Measurements from ENCODE around the gene FAM241B.

Gene FAM241B

GRCh38 chr10:69657430-69657829 is 27.4 kb downstream of the FAM241B start:
- no CpG with 5 or more reads among the region's 8 CpGs for WGBS (ENCODE audit: insufficient coverage, insufficient read length)
- H3K27ac ChIP-seq (ENCODE audit: low read length), result no peak overlapping the region
- no peaks in the 10 kb centered on the region for H3K9me3 ChIP-seq (ENCODE audit: control insufficient read depth, insufficient read depth, low read length)
- H3K36me3 ChIP-seq (ENCODE audit: control insufficient read depth, insufficient read depth, low read length), result no peaks in the 10 kb centered on the region
- H3K27me3 ChIP-seq (ENCODE audit: control insufficient read depth, insufficient read depth, low read length), result no peaks in the 10 kb centered on the region; the same call in 1 of the 2 replicates
- H3K4me3 ChIP-seq (ENCODE audit: low read length), result no peak overlapping the region
- peaks cover 5% of the 10 kb centered on the region for H3K4me1 ChIP-seq (ENCODE audit: control insufficient read depth, insufficient read depth, low read length)
- DNase-seq (ENCODE audit: low read depth, low spot score), result no peak

GRCh38 chr10:69657866-69658265 is 27.8 kb downstream of the FAM241B start:
- no CpG with 5 or more reads among the region's 10 CpGs for WGBS (ENCODE audit: insufficient coverage, insufficient read length)

DNA sequence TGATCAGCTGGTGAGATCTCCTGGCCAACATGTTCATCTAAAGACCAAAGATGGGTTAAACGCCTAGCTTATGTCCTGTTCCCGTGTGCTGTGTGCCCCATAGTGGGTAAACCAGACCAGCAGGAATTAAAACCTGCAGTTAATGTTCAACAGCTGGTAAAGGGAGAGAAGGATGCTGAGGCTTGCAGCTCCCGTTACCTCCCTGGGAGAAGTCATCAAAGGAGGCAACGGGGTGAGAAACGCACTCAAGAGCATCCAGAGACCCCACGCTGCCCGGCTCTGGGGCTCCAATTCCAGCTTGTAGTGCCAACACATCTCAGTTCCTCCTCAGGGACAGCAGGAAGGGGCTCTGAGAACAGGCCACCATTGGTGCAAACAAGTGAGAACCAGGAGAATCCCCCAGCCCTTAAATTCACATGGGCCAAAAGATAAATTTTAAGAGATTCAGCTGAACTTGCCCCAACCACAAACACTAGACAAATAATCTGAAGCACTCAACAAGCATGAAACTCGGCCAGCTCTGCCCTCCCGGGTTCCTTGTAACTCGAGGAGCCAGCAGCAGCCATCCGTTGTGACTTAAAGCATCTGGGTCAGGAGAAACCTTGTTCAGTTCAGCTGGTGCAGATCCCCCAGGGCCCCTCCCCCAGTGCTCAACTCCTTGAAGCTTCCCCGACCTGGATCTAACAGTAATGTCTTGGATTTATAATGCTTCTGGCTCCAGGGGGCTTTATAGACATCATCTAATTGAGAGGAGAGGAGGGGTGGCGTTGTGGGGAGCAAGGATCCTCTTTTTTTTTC is 29.4 kb downstream of the FAM241B start:
- Histone ChIP-seq H3K27ac (ENCODE audit: low read length) (no peak overlapping the region), H3K4me3 (ENCODE audit: low read length) (no peak overlapping the region), H3K9me3 (ENCODE audit: control insufficient read depth, insufficient read depth, low read length) (no peaks in the 10 kb centered on the region), H3K4me1 (ENCODE audit: control insufficient read depth, insufficient read depth, low read length) (peaks cover 5% of the 10 kb centered on the region), H3K27me3 (ENCODE audit: control insufficient read depth, insufficient read depth, low read length) (no peaks in the 10 kb centered on the region; the same call in 1 of the 2 replicates), H3K36me3 (ENCODE audit: control insufficient read depth, insufficient read depth, low read length) (no peaks in the 10 kb centered on the region)
- WGBS (ENCODE audit: insufficient coverage, insufficient read length), result no CpG with 5 or more reads among the region's 13 CpGs
- no peak for DNase-seq (ENCODE audit: low read depth, low spot score)

More at GRCh38 chr10:69657866-69658265, 27.8 kb downstream of the FAM241B start:
- no peaks in the 10 kb centered on the region for H3K36me3 ChIP-seq (ENCODE audit: control insufficient read depth, insufficient read depth, low read length)
- H3K9me3 ChIP-seq (ENCODE audit: control insufficient read depth, insufficient read depth, low read length), result no peaks in the 10 kb centered on the region
- DNase-seq (ENCODE audit: low read depth, low spot score), result no peak
- peaks cover 5% of the 10 kb centered on the region for H3K4me1 ChIP-seq (ENCODE audit: control insufficient read depth, insufficient read depth, low read length)
- no peak overlapping the region for H3K27ac ChIP-seq (ENCODE audit: low read length)
- H3K27me3 ChIP-seq (ENCODE audit: control insufficient read depth, insufficient read depth, low read length), result no peaks in the 10 kb centered on the region; the same call in 1 of the 2 replicates
- no peak overlapping the region for H3K4me3 ChIP-seq (ENCODE audit: low read length)

DNA sequence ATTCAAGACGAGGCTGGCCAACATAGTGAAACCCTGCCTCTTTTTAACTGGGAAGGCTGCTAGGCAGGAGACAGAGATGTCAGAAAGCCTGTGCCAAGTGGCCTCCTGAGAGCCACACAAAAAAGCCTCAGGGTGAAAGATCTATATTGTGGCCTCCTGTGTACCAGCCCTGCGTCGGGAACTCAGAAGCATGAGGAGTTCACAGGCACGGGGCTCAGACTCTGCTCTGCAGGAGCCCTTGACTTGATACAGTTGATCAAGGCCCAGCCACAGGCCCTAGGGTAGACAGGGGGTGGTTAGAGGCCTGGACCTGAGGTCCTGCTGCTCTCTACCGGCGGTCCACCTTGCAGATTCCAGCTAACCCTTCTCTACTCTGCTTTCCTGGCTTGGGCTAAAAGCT is 30.2 kb downstream of the FAM241B start:
- WGBS (ENCODE audit: insufficient coverage, insufficient read length), result no CpG with 5 or more reads among the region's 6 CpGs
- Histone ChIP-seq H3K27ac (ENCODE audit: low read length) (no peak overlapping the region), H3K36me3 (ENCODE audit: control insufficient read depth, insufficient read depth, low read length) (no peaks in the 10 kb centered on the region), H3K4me1 (ENCODE audit: control insufficient read depth, insufficient read depth, low read length) (no peaks in the 10 kb centered on the region; the same call in none of the 2 replicates), H3K9me3 (ENCODE audit: control insufficient read depth, insufficient read depth, low read length) (no peaks in the 10 kb centered on the region), H3K27me3 (ENCODE audit: control insufficient read depth, insufficient read depth, low read length) (no peaks in the 10 kb centered on the region; the same call in 1 of the 2 replicates), H3K4me3 (ENCODE audit: low read length) (no peak overlapping the region)
- no peak for DNase-seq (ENCODE audit: low read depth, low spot score)

- no CpG with 5 or more reads among the region's 4 CpGs for WGBS (ENCODE audit: insufficient coverage, insufficient read length)
- no peaks in the 10 kb centered on the region; the same call in 1 of the 2 replicates for H3K27me3 ChIP-seq (ENCODE audit: control insufficient read depth, insufficient read depth, low read length)
These were observed 31.5 kb downstream of the FAM241B start for GRCh38 chr10:69661414-69662172.

DNA sequence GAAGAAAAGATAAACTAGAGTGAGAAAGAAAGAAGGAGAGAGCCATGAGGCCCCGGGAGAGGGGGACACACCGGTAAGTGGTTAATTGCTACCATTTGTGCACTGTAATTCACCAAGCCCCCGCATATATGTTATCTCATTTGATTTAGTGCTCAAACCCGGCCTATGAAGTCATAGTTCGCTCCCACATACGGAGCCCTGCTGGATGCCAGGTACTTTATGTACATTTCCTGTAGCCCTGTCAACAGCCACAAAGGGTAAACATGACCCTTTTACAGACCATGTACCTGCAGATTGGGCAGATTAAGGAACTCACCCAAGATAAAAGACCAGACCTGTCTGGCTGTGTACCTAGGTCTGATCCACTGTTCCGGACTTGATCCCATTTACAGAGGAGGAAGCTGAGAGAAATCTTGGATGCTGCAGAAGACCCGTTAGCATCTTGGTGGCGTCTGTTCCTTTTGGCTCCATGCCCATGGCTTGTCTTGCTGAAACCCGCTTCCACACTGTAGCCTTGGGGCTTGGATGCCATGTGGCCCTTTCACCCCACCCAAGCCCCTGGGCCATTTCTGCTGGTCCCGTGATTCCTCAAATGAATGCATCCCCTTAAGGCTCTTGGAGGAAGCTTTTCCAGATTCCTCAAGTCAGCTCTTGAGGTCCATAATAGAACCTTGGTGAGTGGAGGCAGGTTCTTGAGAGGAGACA is 32.3 kb downstream of the FAM241B start:
- no peak overlapping the region for H3K27ac ChIP-seq (ENCODE audit: low read length)
- no peak overlapping the region for H3K4me3 ChIP-seq (ENCODE audit: low read length)
- H3K27me3 ChIP-seq (ENCODE audit: control insufficient read depth, insufficient read depth, low read length), result no peaks in the 10 kb centered on the region; the same call in 1 of the 2 replicates
- no peak for DNase-seq (ENCODE audit: low read depth, low spot score)
- H3K36me3 ChIP-seq (ENCODE audit: control insufficient read depth, insufficient read depth, low read length), result no peaks in the 10 kb centered on the region
- H3K9me3 ChIP-seq (ENCODE audit: control insufficient read depth, insufficient read depth, low read length), result no peaks in the 10 kb centered on the region
- no peaks in the 10 kb centered on the region; the same call in 1 of the 2 replicates for H3K4me1 ChIP-seq (ENCODE audit: control insufficient read depth, insufficient read depth, low read length)
- no CpG with 5 or more reads among the region's 11 CpGs for WGBS (ENCODE audit: insufficient coverage, insufficient read length)

More at GRCh38 chr10:69661414-69662172, 31.5 kb downstream of the FAM241B start:
- Histone ChIP-seq H3K4me1 (ENCODE audit: control insufficient read depth, insufficient read depth, low read length) (no peaks in the 10 kb centered on the region; the same call in 1 of the 2 replicates), H3K4me3 (ENCODE audit: low read length) (no peak overlapping the region), H3K36me3 (ENCODE audit: control insufficient read depth, insufficient read depth, low read length) (no peaks in the 10 kb centered on the region), H3K27ac (ENCODE audit: low read length) (no peak overlapping the region), H3K9me3 (ENCODE audit: control insufficient read depth, insufficient read depth, low read length) (no peaks in the 10 kb centered on the region)
- DNase-seq (ENCODE audit: low read depth, low spot score), result no peak

DNA sequence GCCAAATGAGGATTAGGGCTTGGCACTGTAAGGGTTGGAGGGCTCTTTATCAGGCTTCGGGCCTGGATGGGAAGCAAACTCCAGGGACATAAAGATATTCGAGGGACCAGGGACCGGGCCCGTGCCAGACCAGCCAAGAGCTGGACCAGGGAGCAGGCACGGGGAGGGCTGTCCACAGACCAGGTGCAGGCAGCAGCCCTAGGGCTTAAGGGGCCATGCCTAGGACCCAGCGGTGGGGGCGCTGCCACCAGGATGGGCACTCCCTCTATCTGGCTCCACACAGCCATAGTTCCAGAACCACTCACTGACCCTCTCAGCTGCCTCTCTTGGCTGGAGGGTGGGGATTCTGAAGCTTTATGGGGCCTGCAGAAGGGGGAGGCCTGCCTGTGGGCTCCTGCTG is 32.9 kb downstream of the FAM241B start:
- no peak for DNase-seq (ENCODE audit: low read depth, low spot score)
- no peaks in the 10 kb centered on the region for H3K36me3 ChIP-seq (ENCODE audit: control insufficient read depth, insufficient read depth, low read length)
- no peak overlapping the region for H3K4me3 ChIP-seq (ENCODE audit: low read length)
- H3K27ac ChIP-seq (ENCODE audit: low read length), result no peak overlapping the region
- no CpG with 5 or more reads among the region's 7 CpGs for WGBS (ENCODE audit: insufficient coverage, insufficient read length)
- H3K4me1 ChIP-seq (ENCODE audit: control insufficient read depth, insufficient read depth, low read length), result no peaks in the 10 kb centered on the region; the same call in 1 of the 2 replicates
- no peaks in the 10 kb centered on the region; the same call in 1 of the 2 replicates for H3K27me3 ChIP-seq (ENCODE audit: control insufficient read depth, insufficient read depth, low read length)
- no peaks in the 10 kb centered on the region for H3K9me3 ChIP-seq (ENCODE audit: control insufficient read depth, insufficient read depth, low read length)

DNA sequence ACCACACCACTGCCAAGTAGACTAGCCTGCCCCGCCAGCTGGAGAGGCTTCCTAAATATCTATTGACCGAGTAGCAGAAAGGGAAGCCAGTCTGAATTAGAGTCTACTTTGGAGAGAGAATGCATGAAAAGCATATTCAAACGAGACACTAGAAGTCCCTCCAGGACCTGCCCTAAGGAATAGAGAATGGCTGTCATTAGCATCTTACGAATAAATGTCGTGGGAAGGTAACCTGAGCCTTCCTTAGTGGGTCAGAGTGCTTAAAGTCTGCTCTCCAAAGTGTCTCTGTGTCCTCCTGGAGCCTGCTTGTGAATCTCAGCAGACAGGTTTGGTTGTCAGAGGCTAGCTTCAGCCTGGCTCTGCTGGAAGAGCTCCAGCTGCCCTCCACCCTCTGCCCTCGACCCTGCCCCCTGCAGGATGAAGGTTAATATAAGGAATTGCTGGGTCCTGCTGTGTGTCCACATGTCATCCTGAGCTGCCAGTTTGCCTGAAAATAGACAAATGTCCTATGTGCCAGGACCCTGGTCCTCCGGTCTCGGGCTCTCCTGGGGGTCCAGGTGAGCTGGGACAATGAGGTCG is 33.4 kb downstream of the FAM241B start:
- no peaks in the 10 kb centered on the region; the same call in 1 of the 2 replicates for H3K4me1 ChIP-seq (ENCODE audit: control insufficient read depth, insufficient read depth, low read length)
- no peaks in the 10 kb centered on the region for H3K9me3 ChIP-seq (ENCODE audit: control insufficient read depth, insufficient read depth, low read length)
- H3K27me3 ChIP-seq (ENCODE audit: control insufficient read depth, insufficient read depth, low read length), result no peaks in the 10 kb centered on the region; the same call in 1 of the 2 replicates
- WGBS (ENCODE audit: insufficient coverage, insufficient read length), result no CpG with 5 or more reads among the region's 9 CpGs
- H3K27ac ChIP-seq (ENCODE audit: low read length), result no peak overlapping the region
- no peak for DNase-seq (ENCODE audit: low read depth, low spot score)
- no peak overlapping the region for H3K4me3 ChIP-seq (ENCODE audit: low read length)
- no peaks in the 10 kb centered on the region for H3K36me3 ChIP-seq (ENCODE audit: control insufficient read depth, insufficient read depth, low read length)

DNA sequence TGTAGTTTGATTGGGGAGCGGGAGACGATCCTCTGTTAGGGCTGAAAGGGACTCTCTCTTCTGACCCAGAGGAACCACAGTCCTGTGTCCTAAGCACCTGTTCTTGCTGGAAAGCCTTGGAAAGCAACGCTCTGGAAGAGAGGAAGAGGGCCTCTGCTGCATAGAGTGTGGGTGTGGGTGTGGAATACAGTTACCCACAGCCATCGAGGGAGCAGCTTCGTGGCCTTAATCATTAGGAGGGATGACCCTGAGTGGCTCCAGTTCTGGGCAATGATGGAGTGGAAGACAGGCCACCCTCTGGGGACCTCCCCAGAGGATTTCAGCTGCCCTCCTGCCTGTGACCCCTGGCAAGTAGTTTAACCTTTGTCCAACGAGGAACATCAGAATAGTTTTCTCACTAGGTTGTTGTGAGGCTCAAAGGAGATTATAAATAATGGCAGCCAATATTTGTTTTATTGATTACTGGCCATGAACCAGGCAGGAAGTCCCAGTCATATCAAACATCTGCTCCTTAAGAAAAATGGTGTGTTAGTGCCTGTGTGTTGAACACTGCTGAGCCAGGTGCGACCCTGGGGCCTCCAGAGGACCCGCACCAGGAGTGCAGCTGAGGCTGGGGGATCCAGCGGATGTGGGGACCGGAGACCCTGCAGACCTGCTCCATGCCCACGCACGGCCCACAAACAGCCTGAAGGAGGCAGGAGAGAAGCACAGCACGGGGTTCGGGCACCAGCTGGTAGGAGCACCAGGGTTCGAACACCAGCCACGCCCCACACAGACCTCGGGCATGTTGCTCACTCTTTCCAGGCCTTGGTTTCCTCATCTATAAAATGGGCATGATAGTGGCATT is 35.6 kb downstream of the FAM241B start:
- no peaks in the 10 kb centered on the region for H3K9me3 ChIP-seq (ENCODE audit: control insufficient read depth, insufficient read depth, low read length)
- no peaks in the 10 kb centered on the region; the same call in 1 of the 2 replicates for H3K4me1 ChIP-seq (ENCODE audit: control insufficient read depth, insufficient read depth, low read length)
- whole genome bisulfite sequencing (ENCODE audit: insufficient coverage, insufficient read length), result no CpG with 5 or more reads among the region's 17 CpGs
- H3K27ac ChIP-seq (ENCODE audit: low read length), result no peak overlapping the region
- no peak for DNase-seq (ENCODE audit: low read depth, low spot score)
- no peaks in the 10 kb centered on the region for H3K36me3 ChIP-seq (ENCODE audit: control insufficient read depth, insufficient read depth, low read length)
- H3K4me3 ChIP-seq (ENCODE audit: low read length), result no peak overlapping the region
- no peaks in the 10 kb centered on the region; the same call in 1 of the 2 replicates for H3K27me3 ChIP-seq (ENCODE audit: control insufficient read depth, insufficient read depth, low read length)

Measured in iPS DF 6.9 (cell line).